HG03066 (cell line): Measurements from ENCODE around the gene CT83.

ENCODE experiments used
- ATAC-seq: cut with Tn5 transposase; IDR thresholded peaks from one replicate; pipeline ENCODE4 v1.9.1; 2021; ENCODE audit warnings: low read depth; ENCODE audit not compliant: unreplicated experiment

Gene CT83

GRCh38 chrX:116462822-116463221 is at the start of gene CT83:
CT83 (minus strand) TSS chrX:116462976; CDS start chrX:116462856, 120 bp downstream.
- no peak for ATAC-seq

- no peak for ATAC-seq
Observed at GRCh38 chrX:116499780-116500179, 37.0 kb upstream of the CT83 start.

GRCh38 chrX:116493271-116493670 is 30.5 kb upstream of the CT83 start:
- no peak for ATAC-seq

- ATAC-seq: no peak
Observed at GRCh38 chrX:116490104-116490503, 27.3 kb upstream of the CT83 start.

GRCh38 chrX:116480059-116480458 is 17.3 kb upstream of the CT83 start:
- no peak for ATAC-seq

GRCh38 chrX:116449156-116449555 is 13.6 kb downstream of the CT83 start:
- ATAC-seq: no peak

GRCh38 chrX:116436358-116436816 is 26.4 kb downstream of the CT83 start, which contains the start of gene SLC6A14:
SLC6A14 (plus strand) TSS chrX:116436606; CDS start chrX:116436710, 104 bp downstream.
- ATAC-seq: no peak

GRCh38 chrX:116435597-116435996 is 27.2 kb downstream of the CT83 start:
- ATAC-seq: no peak

- ATAC-seq: no peak
Observed at GRCh38 chrX:116427978-116428377, 34.8 kb downstream of the CT83 start.

- ATAC-seq: no peak
Observed at GRCh38 chrX:116417968-116418367, 44.8 kb downstream of the CT83 start.

GRCh38 chrX:116417214-116417613 is 45.6 kb downstream of the CT83 start:
- no peak for ATAC-seq

- ATAC-seq: no peak
Observed at GRCh38 chrX:116413273-116413672, 49.5 kb downstream of the CT83 start.
